ENCODE results near the gene TSEN2. TPM values are rescaled to one million over a fixed set of nuclear protein-coding genes. Genes with fewer than 3 reads are reported as not detected.

The TSEN2 gene
- total and polyA plus RNA-seq, 9 of the 15 experiments (the other 6 are each of a cell fraction or from before 2014, with no cell fraction given), result 38.5 to 76.3 (median 46.6) TPM

GRCh38 chr3:12566976-12567375, 82.7 kb downstream of the TSEN2 start (continued):
- TF ChIP-seq ZNF592 (IDR thresholded peaks at IDR 0.05), result no peak
- TF ChIP-seq BDP1 (IDR thresholded peaks at IDR 0.05; ENCODE audit: insufficient read depth, insufficient read length), result no peak
- TF ChIP-seq PURB (CRISPR knock-in tag; IDR thresholded peaks at IDR 0.05; ENCODE audit: low read depth), result no peak
- TF ChIP-seq MLLT1 (IDR thresholded peaks at IDR 0.05), result no peak
- no peak for TF ChIP-seq PTRF (tag; IDR thresholded peaks at IDR 0.05)
- TF ChIP-seq ZNF668 (CRISPR knock-in tag; IDR thresholded peaks at IDR 0.05), result no peak
- no peak for TF ChIP-seq MAFK (IDR thresholded peaks at IDR 0.05; ENCODE audit: low read length)
- no peak for TF ChIP-seq ZNF431 (CRISPR knock-in tag; IDR thresholded peaks at IDR 0.05)

Measured in K562 (cell line).